HCT116 (cell line): Measurements from ENCODE around the gene SF3A2. TPM values are rescaled to one million over a fixed set of nuclear protein-coding genes. Genes with fewer than 3 reads are reported as not detected.
A peak's percentile ranks its signal among the peaks of the same experiment; 100 is the strongest.

Source experiments
- ATAC-seq: fragments of 200-7000 bp; cut with Tn5 transposase; 2 replicates; pipeline ENCODE4 v1.9.1; 2020; ENCODE audit warnings: mild to moderate bottlenecking, moderate library complexity
- BruUV-seq: library from RNA; stranded (reverse); fragments of 400-500 nt; replicated peaks from 2 replicates; lab custom pipeline; 2021; lab: Mats Ljungman, UMichigan
- CTCF ChIA-PET: fragments of 300-600 bp; sonication (Branson Sonifier 250); formaldehyde crosslinking; loops from one replicate; lab custom pipeline; 2021; ENCODE audit warnings: antibody characterized with exemption; lab: Charles Lee
- POLR2A ChIA-PET: fragments of 300-600, 350-600 bp; sonication (Branson Sonifier 250); formaldehyde crosslinking; loops from one replicate; lab custom pipeline; 2021; ENCODE audit warnings: antibody characterized with exemption; lab: Charles Lee
- RAD21 ChIA-PET, 2 experiments: fragments of 300-600 bp; sonication (Branson Sonifier 250); formaldehyde crosslinking; loops; one replicate each; lab custom pipeline; 2023; ENCODE audit warnings: low total read pairs in 2 of 2; ENCODE audit not compliant: uncharacterized antibody in 2 of 2, unreplicated experiment in 2 of 2, low non-redundant PET in 1 of 2; lab: Charles Lee
- DNase-seq: peaks from one replicate; pipeline ENCODE4 v3.0.0-alpha.2; 2010; ENCODE audit warnings: low read depth, low spot score
- H2AFZ ChIP-seq: fragments of 200-600 bp; shearing (Covaris generic), sonication (generic); 2 replicates; pipeline ENCODE4 v1.6.1; 2017; ENCODE audit warnings: low read depth, mixed run types, mixed read lengths, antibody characterized with exemption, low read length; ENCODE audit not compliant: poor library complexity, severe bottlenecking
- H3K27ac ChIP-seq: 2 replicates; pipeline ENCODE4 v1.5.1; 2012; ENCODE audit warnings: low read depth, low read length
- H3K27me3 ChIP-seq: fragments of 200-600 bp; sonication (generic); 2 replicates; pipeline ENCODE4 v1.6.1; 2016; ENCODE audit warnings: mixed run types, low read length, mixed read lengths; ENCODE audit not compliant: insufficient read depth
- H3K36me3 ChIP-seq, 2 experiments: fragments of 200-500 bp in 1 of 2; fragments of 200-600 bp in 1 of 2; sonication (Bioruptor generic) in 1 of 2; sonication (generic) in 1 of 2; 2 replicates each; pipeline versions ENCODE4 v1.5.1 to v1.6.1; 2014 to 2016; ENCODE audit warnings: low read length in 2 of 2, inconsistent platforms in 1 of 2, mixed read lengths in 1 of 2, mixed run types in 1 of 2; ENCODE audit not compliant: insufficient read depth in 2 of 2, control insufficient read depth in 1 of 2
- H3K4me1 ChIP-seq, 2 experiments: fragments of 200-600 bp in 1 of 2; sonication (generic) in 1 of 2; 2 replicates each; pipeline versions ENCODE4 v1.5.1 to v1.6.1; 2012 to 2017; ENCODE audit warnings: low read length in 2 of 2, inconsistent platforms in 1 of 2, mild to moderate bottlenecking in 1 of 2, mixed read lengths in 1 of 2, mixed run types in 1 of 2, moderate library complexity in 1 of 2; ENCODE audit not compliant: insufficient read depth in 2 of 2, control insufficient read depth in 1 of 2
- H3K4me2 ChIP-seq: fragments of 200-600 bp; sonication (generic); 2 replicates; pipeline ENCODE4 v1.6.1; 2017; ENCODE audit warnings: mixed run types, low read length, mixed read lengths
- H3K4me3 ChIP-seq, 2 experiments: fragments of 200-600 bp in 1 of 2; sonication (generic) in 1 of 2; replicated peaks in 1 of 2; 2 replicates each; pipeline ENCODE4 v1.5.1; 2011 to 2016; ENCODE audit warnings: low read length in 2 of 2, control low read depth in 1 of 2, low read depth in 1 of 2, mild to moderate bottlenecking in 1 of 2, mixed read lengths in 1 of 2, mixed run types in 1 of 2
- H3K79me2 ChIP-seq: fragments of 200-600 bp; sonication (generic); 2 replicates; pipeline ENCODE4 v1.6.1; 2017; ENCODE audit warnings: mild to moderate bottlenecking, mixed run types, low read length, moderate library complexity, mixed read lengths; ENCODE audit not compliant: insufficient read depth
- H3K9ac ChIP-seq: fragments of 200-600 bp; sonication (generic); 2 replicates; pipeline ENCODE4 v1.6.1; 2016; ENCODE audit warnings: low read length, mixed read lengths
- H3K9me2 ChIP-seq: fragments of 200-600 bp; sonication (generic), shearing (Covaris generic); 2 replicates; pipeline ENCODE4 v1.6.1; 2017; ENCODE audit warnings: mixed run types, mild to moderate bottlenecking, moderate library complexity; ENCODE audit not compliant: insufficient read depth
- H3K9me3 ChIP-seq, 2 experiments: fragments of 200-500 bp in 1 of 2; fragments of 200-600 bp in 1 of 2; sonication (Bioruptor generic) in 1 of 2; sonication (generic) in 1 of 2; 2 replicates each; pipeline ENCODE4 v1.6.1; 2014 to 2017; ENCODE audit warnings: low read length in 2 of 2, mixed read lengths in 2 of 2, inconsistent platforms in 1 of 2, low read depth in 1 of 2, mild to moderate bottlenecking in 1 of 2, mixed run types in 1 of 2, moderate library complexity in 1 of 2; ENCODE audit not compliant: control insufficient read depth in 1 of 2, insufficient read depth in 1 of 2
- H4K20me1 ChIP-seq: fragments of 200-600 bp; sonication (generic), shearing (Covaris generic); 2 replicates; pipeline ENCODE4 v1.6.1; 2017; ENCODE audit warnings: mixed run types, mild to moderate bottlenecking, moderate library complexity; ENCODE audit not compliant: insufficient read depth
- CEBPB ChIP-seq: IDR thresholded peaks from 2 replicates; pipeline ENCODE4 v1.6.1; 2012; ENCODE audit warnings: low read depth
- JUND ChIP-seq: IDR thresholded peaks from 2 replicates; pipeline ENCODE4 v1.6.1; 2012
- RAD21 ChIP-seq: IDR thresholded peaks from 2 replicates; pipeline ENCODE4 v1.6.1; 2012; ENCODE audit warnings: low read depth, mild to moderate bottlenecking
- YY1 ChIP-seq: IDR thresholded peaks from 2 replicates; pipeline ENCODE4 v1.6.1; 2011; ENCODE audit warnings: low read length, low read depth, moderate library complexity, mild to moderate bottlenecking; ENCODE audit not compliant: insufficient replicate concordance; ENCODE audit errors: extremely low read depth
- intact Hi-C: fragments of 100-400 bp; cut with micrococcal nuclease; formaldehyde crosslinking; loops from 2 replicates; pipeline ENCODE4 v1.10.0; 2022
- total RNA-seq: library from RNA; stranded (reverse); gene quantifications from one replicate; pipeline ENCODE4 v1.2.1, GENCODE V29; 2021; ENCODE audit not compliant: unreplicated experiment
- TF ChIP-seq, protein P1 (sequence below), 3 experiments: fragments of 200-600 bp in 1 of 3; sonication (generic) in 1 of 3; IDR thresholded peaks in 2 of 3; conservative IDR thresholded peaks in 1 of 3; 2 replicates each; pipeline ENCODE4 v1.5.1; 2012 to 2017; ENCODE audit warnings: low read depth in 2 of 3, low read length in 2 of 3, antibody characterized with exemption in 1 of 3, borderline replicate concordance in 1 of 3, control low read depth in 1 of 3, mild to moderate bottlenecking in 1 of 3, mixed read lengths in 1 of 3, mixed run types in 1 of 3, moderate library complexity in 1 of 3; ENCODE audit not compliant: insufficient read depth in 1 of 3

SF3A2 gene
- total RNA-seq, 1 experiment from 2014 or later: 166 TPM

DNA sequence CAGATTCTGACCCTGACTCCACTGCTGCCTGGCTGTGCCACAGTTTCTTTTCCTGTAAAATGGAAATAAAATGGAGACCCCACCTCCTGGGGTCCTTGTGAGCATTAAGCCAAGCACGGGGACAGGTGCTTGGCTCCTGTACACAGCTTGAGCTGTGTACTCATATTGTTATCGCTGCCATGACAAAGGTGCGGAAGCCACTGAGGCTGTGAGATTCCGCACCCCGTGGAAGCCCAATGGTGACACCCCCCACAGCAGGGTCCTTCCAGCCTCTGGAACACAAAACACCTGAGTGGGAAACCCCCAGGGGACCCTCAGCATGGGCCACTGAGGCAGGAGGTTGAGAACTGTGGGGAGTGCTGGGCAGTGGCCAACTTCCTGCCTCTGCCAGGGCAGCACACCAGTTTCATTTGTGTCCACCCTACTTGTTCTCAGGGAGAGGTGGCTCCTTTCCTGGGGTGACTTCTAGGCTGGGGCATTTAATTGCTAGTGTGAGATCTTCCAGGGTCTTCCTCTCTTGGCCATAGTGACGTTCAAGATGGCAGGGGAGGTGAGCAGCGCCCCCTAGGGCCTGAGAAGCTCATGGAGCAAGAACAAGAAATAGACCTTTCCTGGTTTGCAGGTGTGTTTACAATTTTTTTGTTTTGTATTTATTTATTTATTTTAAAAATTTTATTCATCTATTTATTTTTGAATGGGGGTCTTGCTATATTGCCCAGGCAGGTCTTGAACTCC is 25.0 kb downstream of the SF3A2 start:
- DNase-seq (peak; percentile 37), ATAC-seq (peak; percentile 70)
- RAD21 ChIA-PET: no interaction called here

More for the DNA sequence above, 25.0 kb downstream of the SF3A2 start:
- H3K9me2 ChIP-seq: no peaks in the 10 kb centered on the region
- no peaks in the 10 kb centered on the region for H3K27me3 ChIP-seq
- no peaks in the 10 kb centered on the region for H3K79me2 ChIP-seq
- H3K4me3 ChIP-seq: no peak overlapping the region
- H3K4me1 ChIP-seq: peaks cover 9% of the 10 kb centered on the region in 2 experiments; a peak in 3 of 4 replicates
- H3K4me2 ChIP-seq: peak overlapping the region; percentile 13; the same call in 1 of the 2 replicates
- no peak overlapping the region for H3K9ac ChIP-seq
- H3K27ac ChIP-seq: no peak overlapping the region
- CTCF ChIA-PET: interaction anchor here (0.6 to 2.2 kb wide), 9 partner anchors 8 to 375 kb away, joined by 3 to 7 read pairs (median 3); no protein-coding TSS in a partner anchor
- TF ChIP-seq, protein P1, sequence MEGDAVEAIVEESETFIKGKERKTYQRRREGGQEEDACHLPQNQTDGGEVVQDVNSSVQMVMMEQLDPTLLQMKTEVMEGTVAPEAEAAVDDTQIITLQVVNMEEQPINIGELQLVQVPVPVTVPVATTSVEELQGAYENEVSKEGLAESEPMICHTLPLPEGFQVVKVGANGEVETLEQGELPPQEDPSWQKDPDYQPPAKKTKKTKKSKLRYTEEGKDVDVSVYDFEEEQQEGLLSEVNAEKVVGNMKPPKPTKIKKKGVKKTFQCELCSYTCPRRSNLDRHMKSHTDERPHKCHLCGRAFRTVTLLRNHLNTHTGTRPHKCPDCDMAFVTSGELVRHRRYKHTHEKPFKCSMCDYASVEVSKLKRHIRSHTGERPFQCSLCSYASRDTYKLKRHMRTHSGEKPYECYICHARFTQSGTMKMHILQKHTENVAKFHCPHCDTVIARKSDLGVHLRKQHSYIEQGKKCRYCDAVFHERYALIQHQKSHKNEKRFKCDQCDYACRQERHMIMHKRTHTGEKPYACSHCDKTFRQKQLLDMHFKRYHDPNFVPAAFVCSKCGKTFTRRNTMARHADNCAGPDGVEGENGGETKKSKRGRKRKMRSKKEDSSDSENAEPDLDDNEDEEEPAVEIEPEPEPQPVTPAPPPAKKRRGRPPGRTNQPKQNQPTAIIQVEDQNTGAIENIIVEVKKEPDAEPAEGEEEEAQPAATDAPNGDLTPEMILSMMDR (IDR thresholded peaks at IDR 0.05 in 2 of 3, conservative IDR thresholded peaks at IDR 0.05 in 1 of 3; ENCODE audit: borderline replicate concordance in 1 of 3, insufficient read depth in 1 of 3, low read depth in 2 of 3, low read length in 2 of 3): peak; percentile 58 to 86 (median 76); a peak in 5 of 6 replicates
- TF ChIP-seq RAD21: peak; percentile 64
- TF ChIP-seq YY1: peak; percentile 55
- no peak for TF ChIP-seq JUND
- TF ChIP-seq CEBPB: no peak
- TF ChIP-seq, all 23 proteins: peak for 3
- no peaks in the 10 kb centered on the region for H4K20me1 ChIP-seq
- POLR2A ChIA-PET: interaction anchor here (1.1 kb wide), 1 partner anchor 9 kb away, joined by 4 read pairs; no protein-coding TSS in a partner anchor
- BruUV-seq: no TSS peak
- intact Hi-C loops: no loop called here
- H3K36me3 ChIP-seq: no peaks in the 10 kb centered on the region
- no peaks in the 10 kb centered on the region for H3K9me3 ChIP-seq
- H2AFZ ChIP-seq: peak overlapping the region; percentile 73
